Measurements from ENCODE around the gene P3H3. TPM values are rescaled to one million over a fixed set of nuclear protein-coding genes. Genes with fewer than 3 reads are reported as not detected.
A peak's percentile ranks its signal among the peaks of the same experiment; 100 is the strongest.

P3H3 gene
- total and polyA plus RNA-seq, 9 of the 15 experiments (the other 6 are each of a cell fraction or from before 2014, with no cell fraction given): 0.03 to 15.0 (median 4.8) TPM

GRCh38 chr12:6828781-6829535 lies 751 bp downstream of the P3H3 start (continued):
- TF ChIP-seq KDM5B (IDR thresholded peaks at IDR 0.05; ENCODE audit: insufficient replicate concordance, low read depth, low read length) (peak; percentile 32), USF1 (CRISPR knock-in tag; IDR thresholded peaks at IDR 0.05) (no peak), HIVEP1 (CRISPR knock-in tag; IDR thresholded peaks at IDR 0.05) (no peak), AFF1 (IDR thresholded peaks at IDR 0.05; ENCODE audit: low read depth in 1 of 2, partially characterized antibody in 2 of 2) (peak in 1 of 2 experiments; percentile 59), MNT (conservative IDR thresholded peaks at IDR 0.05) (peak in 1 of 2 experiments; percentile 26; a peak in 1 of 4 replicates), NCOA6 (IDR thresholded peaks at IDR 0.05) (no peak), SMARCB1 (IDR thresholded peaks at IDR 0.05; ENCODE audit: insufficient read length, low read depth) (no peak), DPF2 (IDR thresholded peaks at IDR 0.05) (peak; percentile 64), MYC (IDR thresholded peaks at IDR 0.05; ENCODE audit: low read depth, low read length) (no peak), MYC (CRISPR knock-in tag; IDR thresholded peaks at IDR 0.05; ENCODE audit: borderline replicate concordance, low read depth) (no peak), SPI1 (IDR thresholded peaks at IDR 0.05; ENCODE audit: borderline replicate concordance, low read depth, low read length) (0 out of 2 replicates have a peak, but pooled peaks have one; percentile 24), POLR3A (IDR thresholded peaks at IDR 0.05; ENCODE audit: borderline replicate concordance, extremely low read depth, insufficient read depth, insufficient read length) (no peak), MECOM (CRISPR knock-in tag; IDR thresholded peaks at IDR 0.05) (no peak), STAG1 (CRISPR knock-in tag; IDR thresholded peaks at IDR 0.05; ENCODE audit: borderline replicate concordance) (no peak), TRIM28 (IDR thresholded peaks at IDR 0.05) (no peak), CREB5 (CRISPR knock-in tag; IDR thresholded peaks at IDR 0.05) (no peak), ZBTB2 (IDR thresholded peaks at IDR 0.05) (no peak), ZNF347 (CRISPR knock-in tag; IDR thresholded peaks at IDR 0.05; ENCODE audit: low read depth) (no peak)

Data from K562 (cell line).